ENCODE results near the gene REV1.

REV1 gene

GRCh38 chr2:99448556-99448955, 41.3 kb downstream of the REV1 start:
- peak; percentile 77 for DNase-seq (ENCODE audit: low read depth)

- no peak for DNase-seq (ENCODE audit: low read depth)
Measured at GRCh38 chr2:99445065-99445464, 44.8 kb downstream of the REV1 start.

GRCh38 chr2:99444222-99444621, 45.6 kb downstream of the REV1 start:
- DNase-seq (ENCODE audit: low read depth): no peak

GRCh38 chr2:99442837-99443236, 47.0 kb downstream of the REV1 start:
- no peak for DNase-seq (ENCODE audit: low read depth)

- no peak for DNase-seq (ENCODE audit: low read depth)
Measured at GRCh38 chr2:99439971-99440505, 49.8 kb downstream of the REV1 start.

GRCh38 chr2:99436874-99437273, 52.9 kb downstream of the REV1 start:
- DNase-seq (ENCODE audit: low read depth): no peak

GRCh38 chr2:99433340-99433739, 56.5 kb downstream of the REV1 start:
- no peak for DNase-seq (ENCODE audit: low read depth)

- no peak for DNase-seq (ENCODE audit: low read depth)
Measured at GRCh38 chr2:99431587-99432275, 58.1 kb downstream of the REV1 start.

- peak; percentile 50 for DNase-seq (ENCODE audit: low read depth)
Measured at GRCh38 chr2:99430614-99431291, 59.1 kb downstream of the REV1 start.

GRCh38 chr2:99425022-99425421, 64.8 kb downstream of the REV1 start:
- peak; percentile 82 for DNase-seq (ENCODE audit: low read depth)

- DNase-seq (ENCODE audit: low read depth): no peak
Measured at GRCh38 chr2:99424371-99424770, 65.4 kb downstream of the REV1 start.

- no peak for DNase-seq (ENCODE audit: low read depth)
Measured at GRCh38 chr2:99422599-99422998, 67.2 kb downstream of the REV1 start.

GRCh38 chr2:99421469-99421868, 68.3 kb downstream of the REV1 start:
- DNase-seq (ENCODE audit: low read depth): peak; percentile 28

- DNase-seq (ENCODE audit: low read depth): peak; percentile 56
Measured at GRCh38 chr2:99420751-99421299, 69.0 kb downstream of the REV1 start.

GRCh38 chr2:99420031-99420430, 69.8 kb downstream of the REV1 start:
- peak; percentile 43 for DNase-seq (ENCODE audit: low read depth)

GRCh38 chr2:99417396-99417795, 72.4 kb downstream of the REV1 start:
- no peak for DNase-seq (ENCODE audit: low read depth)

- DNase-seq (ENCODE audit: low read depth): no peak
Measured at GRCh38 chr2:99414566-99414965, 75.3 kb downstream of the REV1 start.

- DNase-seq (ENCODE audit: low read depth): no peak
Measured at GRCh38 chr2:99410276-99410675, 79.5 kb downstream of the REV1 start.

- DNase-seq (ENCODE audit: low read depth): no peak
Measured at GRCh38 chr2:99406137-99406536, 83.7 kb downstream of the REV1 start.

- DNase-seq (ENCODE audit: low read depth): no peak
Measured at GRCh38 chr2:99404797-99405669, 84.8 kb downstream of the REV1 start.

- DNase-seq (ENCODE audit: low read depth): no peak
Measured at GRCh38 chr2:99404039-99404796, 85.6 kb downstream of the REV1 start.

Measured in ELR (cell line).